GM19372 (cell line): Measurements from ENCODE around the gene PRCP.
"Not testable (repeated sequence)": the region's sequence is repeated elsewhere in the genome, so short reads cannot be mapped to it uniquely, and the experiment has no call there.

ENCODE experiments used
- ATAC-seq: cut with Tn5 transposase; IDR thresholded peaks from one replicate; pipeline ENCODE4 v1.9.1; 2021; ENCODE audit warnings: mild to moderate bottlenecking, low read depth, moderate library complexity; ENCODE audit not compliant: unreplicated experiment

Gene PRCP

DNA sequence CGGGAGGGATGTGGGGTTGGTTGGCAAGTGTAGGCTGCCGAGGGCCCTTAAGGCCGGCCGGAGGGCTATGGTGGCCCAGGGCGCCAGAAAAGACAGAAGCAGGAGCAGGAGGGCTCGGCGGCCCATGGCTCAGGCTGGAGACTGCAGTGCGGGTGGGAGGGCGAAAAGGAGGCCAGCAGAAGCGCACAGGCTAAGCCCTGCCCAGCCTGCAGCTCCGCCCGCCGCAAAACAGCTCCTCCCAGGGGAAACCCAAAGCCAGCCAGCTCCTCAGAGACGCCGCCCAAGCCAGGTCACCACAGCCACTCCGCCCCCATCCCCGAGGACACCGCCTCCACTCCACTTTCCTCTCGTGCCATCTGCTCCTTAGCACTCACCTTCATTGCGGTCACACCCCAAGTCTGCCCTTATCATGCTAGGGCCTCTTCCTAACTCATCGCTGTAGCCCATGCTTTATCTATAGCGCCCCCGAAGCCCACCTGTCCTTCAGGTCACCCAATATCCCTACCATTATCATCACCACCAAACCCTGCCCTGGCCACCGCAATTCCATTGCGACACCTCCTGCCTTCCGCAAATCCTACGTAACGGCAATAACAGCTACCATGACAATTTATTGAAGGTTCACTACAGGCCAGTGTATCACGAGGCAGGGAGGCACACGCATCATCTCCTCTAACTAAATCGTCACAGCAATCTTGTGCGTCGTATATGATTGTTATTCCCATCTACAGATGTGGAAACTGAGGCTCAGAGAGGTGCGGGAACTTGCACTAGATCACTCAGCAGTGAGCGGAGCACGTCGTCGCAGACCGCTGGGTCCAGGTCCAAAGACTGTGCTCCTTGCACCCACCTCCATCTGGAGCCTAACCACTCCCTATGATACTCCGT is at the start of gene PRCP:
Gene PRCP (minus strand): TSS at position 154 of the 888 bp plus-strand sequence. CDS start 28 bp downstream, at position 126.
- peak; percentile 70 for ATAC-seq

DNA sequence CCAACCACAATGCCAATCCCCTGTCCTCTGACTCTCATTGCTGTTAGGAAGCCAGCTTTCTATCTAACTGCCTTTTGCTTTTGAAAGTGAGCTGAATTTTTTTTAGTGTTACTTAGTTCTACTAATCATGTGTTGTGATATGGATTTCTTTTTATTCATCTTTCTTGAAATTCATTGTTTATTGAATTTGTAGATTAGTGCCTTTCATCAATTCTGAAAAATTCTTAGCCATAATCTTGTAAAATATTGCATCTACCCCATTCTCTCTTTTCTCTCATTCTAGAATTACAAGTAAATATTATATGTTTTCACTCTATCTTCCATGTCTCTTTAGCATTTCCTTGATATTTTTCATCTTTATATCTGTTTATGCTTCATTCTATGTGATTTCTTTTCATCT is 49.1 kb upstream of the PRCP start:
- no peak for ATAC-seq

DNA sequence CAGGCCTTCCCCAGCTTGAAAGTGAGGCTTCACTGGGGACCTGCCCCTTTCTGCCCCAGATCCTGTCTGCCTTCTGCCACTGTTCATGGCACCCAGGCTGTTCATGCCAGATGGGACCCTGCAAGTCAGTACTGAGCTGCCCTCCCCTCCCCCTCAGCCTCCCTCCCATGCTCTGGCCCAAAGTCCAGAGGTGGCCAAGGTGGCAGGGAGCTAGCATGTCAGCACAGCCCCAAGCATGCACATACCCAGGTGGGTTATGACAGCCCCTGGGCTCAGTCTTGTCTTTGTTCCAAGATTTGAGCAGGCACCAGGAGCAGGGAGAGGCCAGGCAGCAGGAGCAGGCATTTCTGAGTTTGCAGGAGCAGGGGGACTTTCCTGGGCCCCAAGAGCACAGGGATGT is 45.5 kb upstream of the PRCP start:
- no peak for ATAC-seq

DNA sequence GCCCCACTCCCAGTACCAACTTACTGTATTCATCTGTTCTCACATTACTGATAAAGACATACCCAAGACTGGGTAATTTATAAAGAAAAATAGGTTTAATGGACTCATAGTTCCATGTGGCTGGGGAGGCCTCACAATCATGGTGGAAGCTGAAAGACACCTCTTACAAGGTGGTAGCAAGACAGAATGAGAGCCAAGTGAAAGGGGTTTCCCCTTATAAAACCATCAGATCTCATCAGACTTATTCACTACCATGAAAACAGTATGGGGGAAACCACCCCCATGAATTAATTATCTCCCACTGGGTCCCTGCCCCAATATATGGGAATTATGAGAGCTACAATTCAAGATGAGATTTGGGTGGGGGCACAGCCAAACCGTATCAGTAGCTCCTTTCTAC is 44.8 kb upstream of the PRCP start:
- ATAC-seq, result not testable (repeated sequence)

DNA sequence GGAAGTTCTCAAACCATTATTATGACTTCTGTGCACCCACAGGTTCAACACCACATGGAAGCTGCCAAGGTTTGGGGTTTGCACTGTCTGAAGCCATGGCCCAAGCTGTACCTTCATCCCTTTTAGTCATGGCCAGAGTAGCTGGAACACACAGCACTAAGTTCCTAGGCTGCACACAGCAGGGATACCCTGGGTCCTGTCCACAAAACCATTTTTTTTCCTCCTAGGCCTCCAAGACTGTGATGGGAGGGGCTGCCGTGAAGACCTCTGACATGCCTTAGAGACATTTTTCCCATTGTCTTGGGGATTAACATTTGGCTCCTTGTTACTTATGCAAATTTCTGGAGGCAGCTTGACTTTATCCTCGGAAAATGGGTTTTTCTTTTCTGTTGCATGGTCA is 44.0 kb upstream of the PRCP start:
- ATAC-seq, result no peak

DNA sequence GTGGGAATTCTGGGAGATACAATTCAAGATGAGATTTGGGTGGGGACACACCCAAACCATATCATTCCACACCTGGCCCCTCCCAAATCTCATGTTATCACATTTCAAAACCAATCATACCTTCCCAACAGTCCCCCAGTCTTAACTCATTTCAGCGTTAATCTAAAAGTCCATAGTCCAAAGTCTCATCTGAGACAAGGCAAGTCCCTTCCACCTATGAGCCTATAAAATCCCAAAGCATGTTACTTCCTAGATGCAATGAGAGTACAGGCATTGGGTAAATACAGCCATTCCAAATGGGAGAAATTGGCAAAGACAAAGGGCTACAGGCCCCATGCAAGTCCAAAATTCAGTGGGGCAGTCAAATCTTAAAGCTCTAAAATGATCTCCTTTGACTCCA is 43.2 kb upstream of the PRCP start:
- not testable (repeated sequence) for ATAC-seq

DNA sequence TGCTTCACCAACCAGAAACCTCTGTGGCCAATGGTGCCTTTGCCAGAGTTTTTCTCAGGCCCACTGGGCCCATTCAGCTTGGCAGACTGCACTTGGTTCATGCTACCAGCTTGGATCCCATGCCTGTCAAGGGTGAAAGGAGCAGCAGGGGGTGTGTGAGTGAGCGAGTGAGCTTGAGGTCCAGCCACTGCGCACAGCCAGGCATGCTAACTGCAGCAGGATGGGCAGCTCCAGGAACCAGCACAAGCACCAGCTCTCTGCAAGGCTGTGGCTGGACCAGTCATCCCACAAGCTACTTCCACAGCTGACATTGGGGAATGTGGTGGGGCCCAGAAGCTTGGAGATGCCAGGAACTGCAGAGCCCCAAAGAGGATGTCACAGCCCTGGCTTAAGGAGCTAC is 42.1 kb upstream of the PRCP start:
- no peak for ATAC-seq

DNA sequence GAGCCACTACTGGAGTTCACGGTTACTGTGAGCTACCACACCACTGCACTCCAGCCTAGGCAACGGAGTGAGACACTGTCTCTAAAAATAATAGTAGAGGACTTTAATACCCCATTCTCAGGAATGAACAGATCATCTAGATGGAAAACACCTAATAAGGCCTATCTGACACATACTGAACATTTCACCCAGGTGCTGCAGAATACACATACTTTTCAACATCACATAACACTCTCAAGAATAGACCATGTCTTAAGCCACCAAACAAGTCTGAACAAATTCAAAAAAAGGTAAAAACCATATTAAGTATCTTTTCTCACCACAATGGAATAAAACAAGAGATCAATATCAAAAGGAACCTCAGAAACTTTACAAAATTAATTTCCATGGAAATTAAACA is 39.2 kb upstream of the PRCP start:
- no peak for ATAC-seq

DNA sequence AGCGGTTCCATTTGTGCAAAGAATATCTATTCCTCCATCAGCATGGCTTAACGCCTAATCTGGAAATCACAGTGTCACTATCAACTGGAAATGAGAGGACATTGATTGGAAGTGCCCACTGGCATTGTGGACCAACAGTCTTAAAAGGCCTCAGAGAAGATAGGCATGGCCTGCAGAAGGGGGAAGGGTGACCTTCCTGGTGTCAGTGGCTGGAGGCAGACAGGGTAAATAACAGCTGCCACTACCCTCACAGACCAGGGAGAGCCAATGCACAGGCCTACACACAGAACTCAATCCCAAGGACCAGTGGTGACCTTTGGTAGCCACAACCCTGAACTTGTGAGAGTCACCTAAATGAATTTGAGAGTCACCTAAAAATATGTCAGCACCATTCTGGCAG is 37.3 kb upstream of the PRCP start:
- no peak for ATAC-seq

DNA sequence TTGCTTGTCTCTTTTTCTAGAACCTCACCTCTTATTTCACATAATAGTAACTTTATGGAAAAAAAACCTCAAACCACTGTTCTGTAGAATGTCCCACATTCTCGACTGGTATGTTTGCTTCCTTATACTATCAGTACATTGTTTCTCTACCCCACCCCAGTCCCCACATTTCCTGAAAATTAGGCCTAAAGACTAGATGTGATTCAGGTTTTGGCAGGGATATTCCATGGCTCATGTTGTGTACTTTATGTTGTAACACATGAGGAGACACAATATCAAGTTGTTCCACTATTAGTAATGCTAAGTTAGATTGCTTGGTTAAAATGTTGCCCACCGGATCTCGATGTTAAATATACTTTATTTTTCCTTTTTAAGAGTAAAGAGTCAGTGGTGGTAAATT is 36.0 kb upstream of the PRCP start:
- no peak for ATAC-seq

DNA sequence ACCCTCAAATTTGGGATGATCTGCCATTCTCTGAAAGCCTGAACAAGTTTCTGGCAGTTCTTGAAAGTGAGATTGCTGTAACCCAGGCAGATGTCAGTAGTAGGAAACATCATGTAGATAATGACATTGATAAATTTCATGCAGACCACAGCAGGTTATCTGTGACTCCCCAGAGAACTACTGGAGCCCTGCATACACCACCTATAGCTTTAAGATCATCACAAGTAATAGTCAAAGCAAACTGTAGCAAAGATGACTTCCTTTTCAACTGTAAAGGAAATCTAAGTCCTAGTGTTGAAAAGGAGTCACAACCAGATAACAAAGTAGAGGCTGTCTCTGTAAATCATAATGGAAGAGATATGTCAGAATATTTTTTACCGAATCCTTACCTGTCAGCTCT is 32.3 kb upstream of the PRCP start:
- ATAC-seq, result no peak

DNA sequence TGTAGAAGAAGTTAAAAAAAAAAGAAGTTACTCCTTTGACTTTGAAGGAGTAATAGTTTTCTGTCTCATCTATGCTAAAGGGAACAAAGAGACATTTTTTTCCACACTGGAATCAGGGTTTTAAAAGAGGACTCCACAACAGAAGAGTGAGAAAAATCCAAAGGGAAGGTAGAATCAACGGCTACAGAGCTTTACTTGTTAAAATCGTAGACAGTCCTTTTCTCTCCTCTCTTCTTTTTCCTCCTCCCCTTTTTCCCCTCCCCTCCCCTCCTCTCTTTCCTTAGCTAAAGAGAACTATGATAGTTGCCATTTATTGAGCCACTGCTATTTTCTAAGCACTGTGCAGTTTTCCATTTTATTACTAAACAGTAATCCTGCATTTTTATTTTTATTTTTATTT is 30.5 kb upstream of the PRCP start:
- no peak for ATAC-seq

DNA sequence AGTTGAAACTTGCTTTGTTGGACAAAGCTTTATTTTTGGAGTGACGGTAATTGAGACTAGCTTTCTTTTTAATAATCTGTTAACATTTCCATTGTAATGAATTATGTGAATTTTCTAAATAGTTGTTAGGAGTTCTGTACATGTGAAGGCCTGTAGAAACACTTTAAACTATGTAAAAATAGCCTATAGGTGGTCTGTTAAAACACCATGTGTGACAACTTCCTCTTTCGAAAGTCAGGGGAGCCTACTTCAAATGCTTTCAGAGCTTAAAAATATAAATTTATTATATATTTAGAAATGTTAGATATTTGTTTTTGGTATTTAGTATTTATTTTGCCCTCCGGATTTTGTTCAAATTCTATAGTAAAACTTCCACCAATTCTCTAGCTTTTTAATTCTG is 30.0 kb upstream of the PRCP start:
- peak; percentile 59 for ATAC-seq

DNA sequence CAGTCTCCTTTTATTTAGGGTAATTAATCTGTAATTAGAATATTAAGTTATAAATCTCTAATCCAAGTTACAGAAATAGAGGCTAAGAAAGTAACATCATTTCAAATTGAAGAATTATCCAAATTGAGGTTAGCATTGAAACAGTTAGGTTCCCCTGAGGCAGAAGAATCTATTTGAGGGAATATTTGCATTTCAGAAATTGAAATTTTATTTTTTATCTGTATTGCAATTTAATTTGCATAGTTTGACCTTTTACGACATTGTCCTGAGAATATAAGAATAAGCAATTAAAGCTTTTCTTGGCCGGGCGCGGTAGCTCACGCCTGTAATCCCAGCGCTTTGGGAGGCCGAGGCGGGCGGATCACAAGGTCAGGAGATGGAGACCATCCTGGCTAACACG is 28.9 kb upstream of the PRCP start:
- no peak for ATAC-seq

DNA sequence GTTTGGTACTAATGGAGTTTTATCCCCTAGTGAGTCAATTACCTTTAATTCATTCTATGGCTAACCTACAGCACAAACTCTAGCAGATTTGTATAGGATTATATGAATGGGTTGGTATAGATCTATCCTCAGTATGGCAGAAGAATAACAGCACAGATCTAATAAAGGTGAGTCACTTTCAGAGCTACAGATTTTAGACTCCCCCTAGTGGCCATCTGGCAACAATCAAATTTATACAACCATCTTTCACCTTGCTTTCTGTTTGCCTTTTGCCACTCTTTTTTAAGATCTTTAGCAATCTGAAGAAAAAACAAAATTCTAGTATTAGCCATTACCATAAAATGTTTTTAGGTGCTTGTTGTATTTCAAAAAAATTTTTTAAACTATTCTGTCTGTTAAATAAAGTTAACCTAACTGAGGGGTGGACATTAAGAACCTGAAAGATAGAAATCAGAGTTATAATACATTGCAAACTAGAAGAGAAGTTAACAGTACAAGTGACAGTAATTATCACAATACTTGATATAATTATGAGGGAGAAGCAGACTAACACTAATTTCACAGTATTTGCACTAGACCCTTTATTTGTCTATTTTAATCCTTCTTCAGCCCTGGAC is 27.1 kb upstream of the PRCP start:
- peak; percentile 64 for ATAC-seq

DNA sequence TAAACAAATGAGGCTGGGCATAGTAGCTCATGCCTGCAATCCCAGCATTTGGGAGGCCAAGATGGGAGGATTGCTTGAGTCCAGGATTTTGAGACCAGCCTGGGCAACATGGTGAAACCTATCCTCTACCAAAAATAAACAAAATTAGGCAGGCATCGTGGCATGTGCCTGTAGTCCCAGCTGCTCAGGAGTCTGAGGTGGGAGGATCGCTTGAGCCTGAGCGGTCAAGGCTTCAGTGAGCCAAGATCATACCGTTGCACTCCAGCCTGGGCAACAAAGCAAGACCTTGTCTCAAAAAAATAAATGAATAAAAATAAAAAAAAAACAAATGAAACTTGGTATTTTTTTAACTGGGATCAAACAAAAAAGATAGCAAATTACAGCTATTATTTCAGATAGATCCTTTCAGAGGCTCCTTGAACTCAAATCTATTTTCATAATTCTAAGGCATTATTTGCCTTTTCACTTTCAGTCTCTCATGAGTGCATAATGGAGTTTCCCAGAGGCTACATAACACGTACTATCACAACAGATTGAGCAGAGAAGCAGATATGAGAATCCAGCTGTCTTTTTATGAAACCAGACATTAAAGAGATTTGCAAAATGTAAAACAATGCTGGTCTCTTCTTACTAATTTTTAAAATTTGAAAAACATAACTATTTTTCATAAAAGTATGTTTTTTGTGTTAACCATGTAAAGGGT is 24.4 kb upstream of the PRCP start:
- ATAC-seq, result no peak

DNA sequence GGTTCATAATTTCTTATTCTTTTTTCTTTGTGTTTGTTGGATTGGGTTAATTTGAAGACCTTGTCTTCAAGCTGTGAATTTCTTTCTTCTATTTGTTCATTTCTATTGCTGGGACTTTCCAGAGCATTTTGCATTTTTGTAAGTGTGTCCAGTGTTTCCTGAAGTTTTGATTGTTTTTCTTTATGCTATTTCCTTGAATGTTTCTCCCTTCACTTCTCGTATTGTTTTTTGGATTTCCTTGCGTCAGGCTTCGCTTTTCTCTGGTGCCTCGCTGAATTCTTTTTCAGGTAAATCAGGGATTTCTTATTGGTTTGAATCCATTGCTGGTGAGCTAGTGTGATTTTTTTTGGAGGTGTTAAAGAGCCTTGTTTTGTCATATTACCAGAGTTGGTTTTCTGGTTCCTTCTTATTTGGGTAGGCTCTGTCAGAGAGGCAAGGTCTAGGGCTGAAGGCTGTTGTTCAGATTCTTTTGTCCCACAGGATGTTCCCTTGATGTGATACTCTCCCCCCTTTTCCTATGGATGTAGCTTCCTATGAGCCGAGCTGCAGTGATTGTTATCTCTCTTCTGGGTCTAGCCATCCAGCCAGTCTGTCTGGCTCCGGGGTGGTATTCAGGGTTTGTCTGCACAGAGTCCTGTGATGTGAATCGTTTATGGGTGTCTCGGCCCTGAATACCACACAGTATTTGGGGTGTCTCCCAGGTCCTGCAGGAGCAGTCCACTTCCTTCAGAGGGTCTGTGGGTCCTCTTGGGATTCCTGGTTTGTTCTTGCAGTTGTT is 22.4 kb upstream of the PRCP start:
- ATAC-seq, result not testable (repeated sequence)

DNA sequence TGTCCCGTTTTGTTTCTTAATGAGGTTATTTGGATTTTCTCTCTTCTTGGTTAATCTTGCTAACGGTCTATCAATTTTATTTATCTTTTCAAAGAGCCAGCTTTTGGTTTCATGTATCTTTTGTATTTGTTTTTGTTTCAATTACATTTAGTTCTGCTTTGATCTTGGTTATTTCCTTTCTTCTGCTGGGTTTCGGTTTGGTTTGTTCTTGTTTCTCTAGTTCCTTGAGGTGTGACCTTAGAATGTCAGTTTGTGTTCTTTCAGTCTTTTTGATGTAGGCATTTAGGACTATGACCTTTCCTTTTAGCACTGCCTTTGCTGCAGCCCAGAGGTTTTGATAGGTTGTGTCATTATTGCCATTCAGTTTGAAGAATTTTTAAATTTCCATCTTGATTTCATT is 20.0 kb upstream of the PRCP start:
- not testable (repeated sequence) for ATAC-seq

DNA sequence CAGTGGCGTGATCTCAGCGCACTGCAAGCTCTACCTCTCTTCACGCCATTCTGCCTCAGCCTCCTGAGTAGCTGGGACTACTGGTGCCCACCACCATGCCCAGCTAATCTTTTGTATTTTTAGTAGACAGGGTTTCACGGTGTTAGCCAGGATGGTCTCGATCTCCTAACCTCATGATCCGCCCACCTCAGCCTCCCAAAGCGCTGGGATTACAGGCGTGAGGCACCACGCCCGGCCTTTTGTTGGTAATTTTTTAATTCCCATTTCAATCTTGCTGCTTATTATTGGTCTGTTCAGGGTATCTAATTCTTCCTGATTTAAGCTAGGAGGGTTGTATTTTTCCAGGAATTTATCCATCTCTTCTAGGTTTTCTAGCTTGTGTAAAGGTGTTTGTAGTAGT is 19.6 kb upstream of the PRCP start:
- not testable (repeated sequence) for ATAC-seq

DNA sequence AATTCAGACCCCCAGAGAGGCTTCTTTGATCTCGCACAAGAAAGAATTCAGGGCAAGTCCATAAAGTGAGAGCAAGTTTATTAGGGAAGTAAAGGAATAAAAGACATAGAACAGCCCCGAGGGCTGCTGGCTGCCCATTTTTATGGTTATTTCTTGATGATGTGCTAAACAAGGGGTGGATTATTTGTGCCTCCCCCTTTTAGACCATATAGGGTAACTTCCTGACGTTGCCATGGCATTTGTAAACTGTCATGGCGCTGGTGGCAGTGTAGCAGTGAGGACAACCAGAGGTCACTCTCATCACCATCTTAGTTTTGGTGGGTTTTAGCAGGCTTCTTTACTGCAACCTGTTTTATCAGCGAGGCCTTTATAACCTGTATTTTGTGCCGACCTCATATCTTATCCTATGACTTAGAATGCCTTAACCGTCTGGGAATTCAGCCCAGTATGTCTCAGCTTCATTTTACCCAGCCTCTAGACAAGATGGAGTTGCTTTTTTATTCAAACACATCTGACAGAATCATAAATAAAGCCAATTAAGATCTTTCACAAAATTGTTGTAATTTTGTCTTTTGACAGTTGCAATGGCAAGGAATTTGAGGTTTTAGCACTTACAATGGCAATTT is 8.9 kb upstream of the PRCP start:
- no peak for ATAC-seq
